ENCODE results near the gene PANK3. TPM values are rescaled to one million over a fixed set of nuclear protein-coding genes. Genes with fewer than 3 reads are reported as not detected.
"Not testable (repeated sequence)": the region's sequence is repeated elsewhere in the genome, so short reads cannot be mapped to it uniquely, and the experiment has no call there.

Gene PANK3
- total RNA-seq, 1 donor from 2014 or later, result 264 TPM

DNA sequence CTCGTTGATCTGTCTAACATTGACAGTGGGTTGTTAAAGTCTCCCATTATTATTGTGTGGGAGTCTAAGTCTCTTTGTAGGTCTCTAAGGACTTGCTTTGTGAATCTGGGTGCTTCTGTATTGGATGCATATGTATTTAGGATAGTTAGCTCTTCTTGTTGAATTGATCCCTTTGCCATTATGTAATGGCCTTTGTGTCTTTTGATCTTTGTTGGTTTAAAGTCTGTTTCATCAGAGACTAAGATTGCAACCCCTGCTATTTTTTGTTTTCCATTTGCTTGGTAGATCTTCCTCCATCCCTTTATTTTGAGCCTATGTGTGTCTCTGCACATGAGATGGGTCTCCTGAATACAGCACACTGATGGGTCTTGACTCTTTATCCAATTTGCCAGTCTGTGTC is 17.0 kb upstream of the PANK3 start:
- not testable (repeated sequence) for DNase-seq (ENCODE audit: low spot score in 2 of 2)

DNA sequence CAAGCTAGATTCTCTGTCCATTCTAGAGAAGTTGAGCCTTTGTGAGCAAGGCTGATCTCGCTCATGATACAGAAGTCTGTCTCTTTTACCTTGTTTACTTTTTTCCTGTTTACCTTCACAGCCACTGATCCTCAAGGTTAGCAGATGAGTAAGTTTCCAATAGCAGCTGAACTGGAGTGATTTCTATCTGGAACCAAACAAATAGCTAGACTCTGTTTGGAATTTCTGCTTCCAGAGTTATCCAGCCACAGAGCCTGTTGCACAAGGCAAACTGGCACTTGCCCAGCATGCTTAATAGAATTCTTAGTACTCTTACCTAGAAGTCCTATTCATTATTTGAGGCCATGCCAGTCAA is 12.8 kb upstream of the PANK3 start:
- DNase-seq (ENCODE audit: low spot score in 2 of 2), result no peak
- no peak for FAIRE-seq

More for the DNA sequence above, 17.0 kb upstream of the PANK3 start:
- not testable (repeated sequence) for FAIRE-seq

DNA sequence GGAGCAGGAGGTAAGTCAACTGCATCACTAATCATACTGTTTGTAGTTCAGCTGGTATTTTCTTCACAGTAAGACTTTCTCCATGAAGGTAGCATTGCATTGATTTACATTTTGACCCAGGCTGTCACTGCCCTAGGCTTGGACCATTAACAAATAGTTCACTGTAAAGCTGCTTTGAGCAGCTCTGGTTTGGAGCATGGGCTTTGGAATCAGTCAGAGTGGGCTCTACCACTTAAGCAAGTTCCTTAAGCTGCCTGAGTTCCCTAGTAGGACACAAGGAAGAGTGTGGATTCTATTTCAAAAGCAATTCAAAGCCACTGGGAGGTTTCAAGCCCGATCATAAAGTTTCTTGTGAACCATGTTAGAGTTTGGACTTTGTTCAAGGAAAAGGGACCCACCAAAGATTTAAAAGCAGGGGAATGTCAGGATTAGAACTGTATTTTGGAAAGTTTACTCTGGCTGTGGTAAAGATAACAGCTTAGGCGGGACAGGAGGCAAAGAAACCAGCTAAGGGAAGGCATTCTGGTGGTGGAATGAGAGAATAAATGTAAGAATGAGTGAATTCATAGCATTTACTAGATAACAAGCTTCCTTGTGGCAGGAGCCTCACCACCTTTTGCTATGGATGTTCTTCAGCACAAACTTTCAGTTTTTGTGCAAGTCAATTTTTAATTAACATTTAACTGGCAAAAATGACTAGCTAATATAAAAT is 12.3 kb upstream of the PANK3 start:
- DNase-seq (ENCODE audit: low spot score in 2 of 2) (no peak), FAIRE-seq (no peak)

DNA sequence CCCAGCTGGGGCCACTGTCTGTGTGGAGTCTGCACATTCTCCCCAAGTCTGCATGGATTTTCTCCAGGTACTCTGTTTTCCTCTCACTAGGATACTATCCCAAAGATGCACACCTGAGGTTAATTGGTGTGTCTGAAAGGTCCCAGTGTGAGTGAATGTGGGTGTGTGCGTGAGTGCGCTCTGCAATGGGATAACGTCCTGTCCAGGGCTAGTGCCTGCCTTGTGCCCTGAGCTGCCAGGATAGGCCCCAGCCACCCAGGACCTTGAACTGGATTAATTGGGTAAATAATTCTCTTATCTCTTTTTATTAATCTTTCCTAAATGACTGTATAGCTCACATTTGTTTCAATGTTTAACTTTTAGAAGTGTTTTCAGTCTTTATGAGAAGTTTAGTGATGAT is 11.5 kb upstream of the PANK3 start:
- DNase-seq (ENCODE audit: low spot score in 2 of 2) (no peak), FAIRE-seq (no peak)

DNA sequence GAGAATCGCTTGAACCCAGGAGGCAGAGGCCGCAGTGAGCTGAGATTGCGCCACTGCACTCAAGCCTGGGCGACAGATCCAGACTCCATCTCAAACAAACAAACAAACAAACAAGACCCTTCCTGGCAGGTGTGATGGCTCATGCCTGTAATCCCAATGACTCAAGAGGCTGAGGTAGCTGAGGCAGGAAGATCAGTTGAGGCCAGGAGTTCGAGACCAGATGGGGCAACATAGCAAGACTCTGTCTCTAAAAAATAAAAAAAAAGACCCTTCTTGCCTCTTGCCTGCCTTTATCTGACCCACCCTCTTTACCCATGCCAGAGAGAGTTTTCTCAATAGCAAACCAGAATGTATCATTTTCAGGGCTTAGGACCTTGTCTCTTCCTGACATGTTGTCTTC is 8.8 kb upstream of the PANK3 start:
- DNase-seq (ENCODE audit: low spot score in 2 of 2), result no peak
- no peak for FAIRE-seq

DNA sequence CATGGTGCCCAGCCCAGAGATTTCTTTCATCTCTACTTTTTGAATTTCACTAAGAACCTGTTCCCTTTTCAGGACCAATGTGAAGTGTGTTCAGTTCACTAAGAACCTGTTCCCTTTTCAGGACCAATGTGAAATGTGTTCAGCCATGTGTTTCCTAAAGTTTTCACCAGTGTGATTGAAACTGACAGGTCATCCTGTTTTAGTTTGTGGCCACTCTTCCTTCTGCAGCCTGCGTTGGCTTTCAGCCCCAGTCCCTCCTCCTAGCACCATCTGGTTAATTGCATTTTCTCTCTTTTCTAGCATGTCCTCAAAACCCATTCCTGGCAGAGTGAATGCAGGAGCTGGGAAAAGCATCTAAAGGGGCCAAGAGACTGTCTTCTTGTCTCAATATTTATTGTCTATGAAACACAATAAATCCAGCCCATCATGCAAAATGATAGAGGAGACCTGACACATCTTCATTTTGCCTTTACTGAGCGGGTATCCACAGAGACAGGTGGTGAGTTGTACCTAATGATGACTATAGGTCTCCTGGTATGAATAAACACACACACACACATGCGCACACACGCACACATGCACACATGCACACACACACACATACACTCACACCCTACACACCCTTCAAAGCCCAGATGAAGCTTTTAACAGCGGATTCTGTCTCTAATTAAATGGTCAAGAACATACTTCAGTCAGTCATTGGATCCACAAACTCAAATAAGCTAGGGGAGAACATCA is 6.1 kb upstream of the PANK3 start:
- FAIRE-seq (no peak), DNase-seq (ENCODE audit: low spot score in 2 of 2) (no peak)

DNA sequence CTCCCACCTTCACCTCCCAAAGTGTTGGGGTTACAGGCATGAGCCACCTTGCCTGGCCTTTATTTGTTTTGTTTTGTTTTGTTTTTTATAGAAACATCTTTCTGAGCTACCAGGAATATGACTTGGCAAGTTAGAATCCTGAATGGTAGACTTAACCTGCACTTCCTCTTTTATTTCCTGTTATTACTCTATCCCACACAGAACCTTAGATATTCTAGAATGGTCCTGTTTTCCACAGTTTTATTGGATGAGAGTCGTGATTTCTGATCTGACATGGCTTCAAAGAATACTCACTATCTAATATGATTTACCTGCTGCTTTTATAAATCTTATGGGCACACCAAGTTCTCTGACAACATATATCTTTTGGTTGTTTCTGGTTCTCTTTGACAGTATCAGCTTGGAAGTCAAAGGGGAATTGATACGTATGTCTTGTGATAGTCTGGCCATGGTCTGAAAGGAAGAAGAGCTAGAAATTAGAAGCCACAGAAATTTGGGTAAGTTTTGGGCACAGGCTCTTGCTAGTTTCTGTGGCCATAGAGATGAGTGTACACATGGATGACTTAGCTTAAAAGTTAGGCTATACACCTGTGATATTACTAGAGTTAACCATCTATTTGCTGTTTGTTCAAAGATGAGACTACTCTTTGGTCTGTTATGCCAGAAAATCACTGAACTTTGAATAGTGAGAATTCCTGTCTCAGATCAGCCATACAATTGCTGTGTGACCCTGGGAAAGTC is 4.7 kb upstream of the PANK3 start:
- no peak for DNase-seq (ENCODE audit: low spot score in 2 of 2)
- no peak for FAIRE-seq

DNA sequence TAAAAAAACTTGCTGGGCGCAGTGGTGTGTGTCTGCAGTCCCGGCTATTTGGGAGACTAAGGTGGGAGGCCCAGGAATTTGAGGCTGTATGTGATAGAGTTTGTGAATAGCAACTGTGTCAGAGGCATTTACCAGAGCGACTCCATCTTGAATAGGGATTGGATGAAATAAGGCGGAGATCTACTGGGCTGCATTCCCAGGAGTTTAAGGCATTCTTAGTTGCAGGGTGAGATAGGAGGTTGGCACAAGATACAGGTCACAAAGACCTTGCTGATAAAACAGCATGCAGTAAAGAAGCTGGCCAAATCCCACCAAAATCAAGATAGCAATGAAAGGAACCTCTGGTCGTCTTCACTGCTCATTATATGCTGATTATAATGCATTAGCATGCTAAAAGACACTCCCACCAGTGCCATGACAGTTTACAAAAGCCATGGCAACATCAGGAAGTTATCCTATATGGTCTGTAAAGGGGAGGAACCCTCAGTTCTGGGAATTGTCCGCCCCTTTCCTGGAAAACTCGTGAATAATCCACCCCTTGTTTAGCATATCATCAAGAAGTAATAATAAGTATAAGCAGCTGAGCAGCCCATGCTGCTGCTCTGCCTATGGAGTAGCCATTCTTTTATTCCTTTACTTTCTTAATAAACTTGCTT is 1.8 kb upstream of the PANK3 start:
- not testable (repeated sequence) for FAIRE-seq; DNase-seq (ENCODE audit: low spot score in 2 of 2)

DNA sequence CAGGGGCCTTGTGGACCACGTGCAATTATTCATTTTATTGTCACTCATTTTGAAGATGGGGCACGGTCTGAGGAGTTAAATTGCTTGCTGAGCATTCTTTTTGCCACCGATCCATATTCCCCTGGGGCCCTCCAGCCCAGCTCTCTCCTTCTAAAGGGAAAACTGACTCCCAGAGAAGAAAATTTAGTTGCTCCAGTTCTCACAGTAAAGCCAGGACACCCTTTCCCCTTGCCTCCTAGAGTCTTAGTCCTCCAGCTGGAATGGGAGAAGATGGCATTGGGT is 1.0 kb upstream of the PANK3 start:
- no peak for FAIRE-seq
- DNase-seq (ENCODE audit: low spot score in 2 of 2), result no peak

DNA sequence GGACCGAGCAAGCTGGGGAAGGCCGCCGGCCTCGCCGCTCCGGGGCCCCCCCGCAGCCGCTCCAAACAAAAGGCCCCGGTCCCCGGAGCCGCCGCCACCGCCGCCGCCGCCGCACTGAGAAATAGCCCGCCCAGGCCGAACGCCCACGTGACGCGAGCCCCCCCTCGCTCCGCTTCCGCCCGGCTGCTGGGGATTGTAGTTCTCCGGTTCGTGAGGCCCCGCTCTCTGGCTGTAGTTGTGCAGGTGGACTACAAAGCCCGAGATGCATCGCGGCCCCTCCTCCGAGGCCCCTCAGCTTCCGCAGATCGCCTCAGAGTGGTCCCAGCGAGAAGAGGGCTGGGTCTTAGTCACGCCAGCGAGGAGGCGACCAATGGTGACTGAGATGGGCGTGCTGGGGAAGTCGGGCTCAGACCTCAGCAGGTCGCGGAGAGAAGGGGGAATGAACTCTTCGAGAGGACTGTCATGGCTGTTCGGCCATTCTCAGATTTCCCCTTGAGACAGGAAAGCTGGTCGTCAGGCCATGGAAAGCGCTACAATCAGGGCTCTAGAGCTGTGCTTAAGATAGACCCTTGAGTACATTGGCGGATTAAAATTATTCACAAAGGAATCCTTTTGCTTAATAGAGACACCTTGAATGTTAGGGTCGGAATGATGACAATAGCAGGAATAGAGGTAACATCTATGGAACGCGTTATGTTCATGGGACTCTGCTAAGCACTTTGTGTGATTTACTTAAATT is 489 bp upstream of the PANK3 start:
- DNase-seq (ENCODE audit: low spot score in 2 of 2) (peak; percentile 93 to 94), FAIRE-seq (peak; percentile 63)

DNA sequence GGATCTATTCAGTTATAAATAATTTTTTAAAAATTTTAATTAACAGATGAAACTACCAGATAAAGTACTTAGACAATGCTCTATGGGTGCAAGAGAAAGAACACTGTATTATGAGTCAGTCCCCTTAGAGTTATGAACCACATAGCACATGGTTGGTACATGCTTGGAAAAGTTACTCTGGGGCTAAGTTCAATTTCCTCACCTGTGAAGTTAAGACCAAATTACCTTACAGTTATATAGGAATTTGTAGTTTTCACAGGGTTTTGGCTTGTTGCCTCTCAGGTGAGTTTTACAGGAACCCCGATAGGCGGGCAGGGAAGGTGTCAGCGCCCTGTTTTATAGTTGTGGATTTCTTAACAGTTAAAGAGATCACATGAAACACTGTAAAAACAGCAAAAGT is 1.2 kb downstream of the PANK3 start:
- DNase-seq (ENCODE audit: low spot score in 2 of 2), result no peak
- FAIRE-seq, result no peak

DNA sequence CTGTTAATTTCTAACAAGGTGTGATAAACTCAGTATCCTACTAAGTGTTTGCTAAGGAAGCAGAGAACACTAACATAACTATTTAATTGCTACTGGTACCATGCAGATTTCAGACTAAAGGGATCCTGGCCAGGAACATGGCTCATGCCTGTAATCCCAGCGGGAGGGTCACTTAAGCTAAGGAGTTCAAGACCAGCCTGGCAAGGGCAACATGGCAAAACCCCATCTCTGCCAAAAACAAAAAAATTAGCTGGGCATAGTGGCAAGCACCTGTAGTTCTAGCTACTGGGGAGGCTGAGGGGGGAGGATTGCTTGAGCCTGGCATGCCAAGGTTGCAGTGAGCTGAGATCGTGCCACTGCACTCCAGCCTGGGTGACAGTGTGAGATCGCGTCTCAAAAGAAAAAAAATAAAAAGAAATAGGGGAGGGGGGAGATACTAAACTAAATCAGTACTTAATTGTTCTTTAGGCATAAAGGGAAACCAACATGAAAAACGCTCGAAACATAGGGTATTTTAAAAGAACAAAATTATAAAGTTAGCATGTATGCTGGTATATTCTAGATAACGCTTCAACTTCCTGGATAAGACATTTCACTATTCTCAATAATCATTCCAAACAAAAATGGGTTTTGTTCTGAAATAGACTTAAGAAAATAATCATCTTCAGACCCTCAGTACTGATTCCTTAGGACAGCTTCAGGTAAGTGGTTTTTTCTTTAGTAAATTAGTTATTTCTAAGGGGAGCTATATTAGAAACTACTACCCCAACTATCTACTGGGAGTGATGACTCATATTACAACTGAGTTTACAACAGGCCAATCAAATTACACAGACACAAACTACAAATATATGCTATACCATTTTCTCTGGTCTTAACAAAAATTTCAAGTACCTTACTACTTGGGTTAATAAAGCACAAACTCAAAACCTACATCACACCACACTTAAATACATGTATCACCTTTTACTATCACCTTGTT is 3.5 kb downstream of the PANK3 start:
- DNase-seq (ENCODE audit: low spot score in 2 of 2) (no peak), FAIRE-seq (no peak)

DNA sequence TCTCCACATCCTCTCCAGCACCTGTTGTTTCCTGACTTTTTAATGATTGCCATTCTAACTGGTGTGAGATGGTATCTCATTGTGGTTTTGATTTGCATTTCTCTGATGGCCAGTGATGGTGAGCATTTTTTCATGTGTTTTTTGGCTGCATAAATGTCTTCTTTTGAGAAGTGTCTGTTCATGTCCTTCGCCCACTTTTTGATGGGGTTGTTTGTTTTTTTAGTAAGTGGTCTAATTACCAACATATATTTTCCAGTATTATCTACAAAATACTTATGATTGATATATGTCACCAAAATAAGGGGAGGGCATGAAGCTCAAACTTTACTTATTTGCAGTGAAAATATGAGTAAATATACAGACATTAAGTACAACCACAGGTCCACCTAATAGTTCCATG is 5.0 kb downstream of the PANK3 start:
- FAIRE-seq; DNase-seq (ENCODE audit: low spot score in 2 of 2): not testable (repeated sequence)

DNA sequence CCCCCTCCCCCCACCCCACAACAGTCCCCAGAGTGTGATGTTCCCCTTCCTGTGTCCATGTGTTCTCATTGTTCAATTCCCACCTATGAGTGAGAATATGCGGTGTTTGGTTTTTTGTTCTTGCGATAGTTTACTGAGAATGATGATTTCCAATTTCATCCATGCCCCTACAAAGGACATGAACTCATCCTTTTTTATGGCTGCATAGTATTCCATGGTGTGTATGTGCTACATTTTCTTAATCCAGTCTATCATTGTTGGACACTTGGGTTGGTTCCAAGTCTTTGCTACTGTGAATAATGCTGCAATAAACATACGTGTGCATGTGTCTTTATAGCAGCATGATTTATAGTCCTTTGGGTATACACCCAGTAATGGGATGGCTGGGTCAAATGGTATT is 5.5 kb downstream of the PANK3 start:
- not testable (repeated sequence) for DNase-seq (ENCODE audit: low spot score in 2 of 2); FAIRE-seq

DNA sequence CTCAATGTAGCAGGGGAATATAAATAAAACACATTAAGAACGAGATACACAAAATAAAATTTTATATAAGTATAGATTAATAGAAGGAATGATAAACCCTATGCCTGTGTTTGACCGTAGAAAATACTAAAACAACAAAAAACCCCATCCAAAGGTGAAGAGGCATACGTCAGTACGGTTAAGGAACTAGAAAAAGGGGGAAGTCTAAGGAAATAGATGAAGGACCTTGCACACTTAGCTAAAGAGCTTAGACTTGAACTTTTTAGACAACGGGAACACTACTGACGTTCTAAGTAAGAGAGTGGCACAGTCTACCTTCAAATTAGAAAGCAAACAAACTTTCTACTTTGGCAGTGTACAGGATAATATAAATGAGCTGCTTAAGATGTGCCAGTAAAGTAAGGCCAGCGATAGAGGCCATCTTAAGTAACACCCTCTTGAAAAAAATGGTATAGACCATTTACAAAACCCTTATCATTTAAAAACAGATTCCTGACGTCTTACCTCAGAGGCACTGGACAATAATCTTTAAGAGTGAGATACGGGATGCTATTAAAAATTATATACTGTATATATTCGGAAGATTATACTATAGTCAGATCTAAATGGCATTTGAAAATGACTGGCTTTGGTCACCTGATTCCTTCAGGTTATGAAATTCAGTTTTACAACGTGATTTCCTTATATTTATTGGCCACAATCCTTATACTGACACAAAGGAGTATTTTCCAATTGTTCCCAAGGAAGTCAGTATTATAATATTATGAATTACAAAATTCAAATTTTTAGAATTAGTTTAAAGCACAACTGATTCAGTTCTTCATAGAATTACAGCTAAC is 8.5 kb downstream of the PANK3 start:
- FAIRE-seq, result no peak

DNA sequence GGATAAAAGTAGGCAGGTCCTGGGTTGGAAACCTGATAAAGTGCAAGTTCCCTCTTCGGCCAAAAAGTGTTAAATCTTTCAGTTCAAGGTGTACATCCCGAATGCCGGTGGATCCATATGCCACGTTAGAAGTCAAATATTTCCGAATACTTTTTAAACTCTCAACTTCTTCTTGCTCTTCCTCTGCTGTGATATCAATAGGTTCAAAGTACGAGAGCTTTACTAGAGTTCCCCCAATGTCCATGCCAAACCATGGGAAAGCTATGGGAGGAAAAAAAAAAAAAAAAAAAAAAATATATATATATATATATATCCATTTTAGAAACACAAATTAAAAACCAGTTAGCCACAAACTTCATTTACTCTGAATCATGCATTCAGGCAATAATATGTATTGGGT is 10.4 kb downstream of the PANK3 start:
- DNase-seq (ENCODE audit: low spot score in 2 of 2) (no peak), FAIRE-seq (no peak)

More for the DNA sequence above, 8.5 kb downstream of the PANK3 start:
- no peak for DNase-seq (ENCODE audit: low spot score in 2 of 2)

DNA sequence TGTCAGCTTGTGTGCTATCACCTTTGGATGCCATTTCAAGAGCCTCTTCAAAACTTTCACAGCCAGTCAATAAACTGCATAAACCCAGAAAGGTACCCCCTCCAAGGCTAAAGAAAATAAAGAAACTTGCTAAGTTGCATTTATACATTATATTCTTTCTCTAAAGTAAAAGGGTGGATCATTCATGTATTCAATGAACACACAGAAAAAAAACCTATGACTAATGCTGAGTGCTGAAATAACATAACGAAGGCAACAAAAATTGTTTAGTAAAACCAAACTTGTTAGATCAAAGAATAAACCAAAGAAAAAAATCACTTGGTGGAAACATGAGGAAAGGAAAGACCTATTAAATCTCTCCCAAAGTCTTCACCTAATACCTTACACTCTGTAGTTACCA is 15.2 kb downstream of the PANK3 start:
- DNase-seq (ENCODE audit: low spot score in 2 of 2) (no peak), FAIRE-seq (no peak)

DNA sequence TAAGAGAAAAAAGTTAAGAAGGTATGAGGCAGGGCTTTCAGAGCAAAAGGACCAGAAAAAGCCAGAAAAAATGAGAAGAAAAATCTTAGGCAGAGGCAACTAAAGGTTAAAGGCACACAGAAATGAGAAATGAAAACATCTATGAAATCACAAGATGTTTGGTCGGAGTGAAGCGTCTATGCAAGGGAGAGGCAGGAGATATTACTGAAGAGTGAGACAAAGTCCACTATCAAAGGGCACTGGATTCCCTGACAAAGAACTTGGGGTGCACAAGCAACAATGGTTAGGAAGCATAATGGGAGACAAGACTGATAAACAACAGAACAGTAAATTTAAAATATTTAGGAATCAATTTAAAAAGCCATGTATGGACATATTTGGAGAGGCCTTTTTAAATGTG is 16.9 kb downstream of the PANK3 start:
- no peak for FAIRE-seq
- no peak for DNase-seq (ENCODE audit: low spot score in 2 of 2)

All from frontal cortex (tissue), 4 donors.